H1 (cell line): Measurements from ENCODE around the gene CELF5. TPM values are rescaled to one million over a fixed set of nuclear protein-coding genes. Genes with fewer than 3 reads are reported as not detected.

Experiments
- CTCF ChIA-PET: fragments of 300-600 bp; sonication (Branson Sonifier 250); formaldehyde crosslinking; loops from one replicate; lab custom pipeline; 2021; ENCODE audit not compliant: partially characterized antibody; lab: Charles Lee
- POLR2A ChIA-PET: fragments of 300-600 bp; sonication (Branson Sonifier 250); formaldehyde crosslinking; loops from one replicate; lab custom pipeline; 2021; ENCODE audit warnings: inconsistent platforms; ENCODE audit not compliant: partially characterized antibody; lab: Charles Lee
- DNase-seq, 2 experiments: peaks; one replicate each; pipeline versions ENCODE4 v3.0.0 to v3.0.0-alpha.2; 2010 to 2022; ENCODE audit warnings: low spot score in 2 of 2, low read depth in 1 of 2, mixed read lengths in 1 of 2
- FAIRE-seq: peaks from 2 replicates; lab custom pipeline; 2011; peaks lifted over from hg19 to GRCh38; lab: Jason Lieb, UNC
- H2AFZ ChIP-seq: 2 replicates; pipeline ENCODE4 v1.8.1; 2012; ENCODE audit warnings: low read length, inconsistent platforms
- H2AK5ac ChIP-seq: 2 replicates; pipeline ENCODE4 v1.6.1; 2013; ENCODE audit warnings: low read depth, low read length
- H2BK120ac ChIP-seq: replicated peaks from 2 replicates; pipeline ENCODE3; 2013; ENCODE audit warnings: low read depth, low read length, inconsistent platforms
- H2BK12ac ChIP-seq: 2 replicates; pipeline ENCODE4 v1.6.1; 2013; ENCODE audit warnings: low read depth, low read length
- H2BK15ac ChIP-seq: 2 replicates; pipeline ENCODE4 v1.6.1; 2013; ENCODE audit warnings: low read length
- H2BK20ac ChIP-seq: 2 replicates; pipeline ENCODE4 v1.6.1; 2013; ENCODE audit warnings: low read length
- H2BK5ac ChIP-seq: 2 replicates; pipeline ENCODE4 v1.6.1; 2013; ENCODE audit warnings: low read depth, low read length
- H3K14ac ChIP-seq: 2 replicates; pipeline ENCODE4 v1.6.1; 2013; ENCODE audit warnings: inconsistent platforms; ENCODE audit not compliant: insufficient read length
- H3K18ac ChIP-seq: 2 replicates; pipeline ENCODE4 v1.6.1; 2013; ENCODE audit warnings: low read length; ENCODE audit errors: extremely low read depth
- H3K23ac ChIP-seq: 2 replicates; pipeline ENCODE4 v1.6.1; 2013; ENCODE audit warnings: inconsistent platforms; ENCODE audit not compliant: insufficient read length
- H3K23me2 ChIP-seq: 2 replicates; pipeline ENCODE4 v1.6.1; 2013; ENCODE audit warnings: low read depth, low read length
- H3K27ac ChIP-seq: 2 replicates; pipeline ENCODE4 v1.6.1; 2011; ENCODE audit warnings: low read depth, low read length, inconsistent platforms
- H3K27me3 ChIP-seq, 4 experiments: replicated peaks in 1 of 4; 1 replicate in 1 of 4; 2 replicates in 3 of 4; pipeline versions ENCODE4 v1.6.1 to v1.8.1; 2011 to 2013; ENCODE audit warnings: low read length in 3 of 4, mild to moderate bottlenecking in 3 of 4, inconsistent platforms in 2 of 4, mixed read lengths in 2 of 4, moderate library complexity in 1 of 4; ENCODE audit not compliant: control insufficient read depth in 3 of 4, insufficient read depth in 3 of 4; ENCODE audit errors: extremely low read depth in 1 of 4
- H3K36me3 ChIP-seq, 4 experiments: 2 replicates each; pipeline versions ENCODE4 v1.6.1 to v1.8.1; 2011 to 2013; ENCODE audit warnings: mild to moderate bottlenecking in 4 of 4, low read length in 3 of 4, moderate library complexity in 2 of 4, control low read depth in 1 of 4, inconsistent platforms in 1 of 4; ENCODE audit not compliant: insufficient read depth in 4 of 4, control insufficient read depth in 2 of 4
- H3K4ac ChIP-seq: replicated peaks from 2 replicates; pipeline ENCODE3; 2013; ENCODE audit warnings: low read length, low read depth, mixed read lengths, inconsistent platforms; ENCODE audit not compliant: insufficient read length
- H3K4me1 ChIP-seq, 4 experiments: replicated peaks in 1 of 4; 1 replicate in 1 of 4; 2 replicates in 3 of 4; pipeline versions ENCODE4 v1.6.1 to v1.8.1; 2011 to 2013; ENCODE audit warnings: low read length in 3 of 4, inconsistent platforms in 2 of 4, mixed read lengths in 1 of 4; ENCODE audit not compliant: insufficient read depth in 4 of 4, control insufficient read depth in 3 of 4
- H3K4me2 ChIP-seq, 2 experiments: 2 replicates each; pipeline versions ENCODE4 v1.6.1 to v1.8.1; 2011 to 2013; ENCODE audit warnings: low read depth in 2 of 2, low read length in 2 of 2, control low read depth in 1 of 2, inconsistent platforms in 1 of 2, mild to moderate bottlenecking in 1 of 2; ENCODE audit not compliant: insufficient read depth in 1 of 2
- H3K4me3 ChIP-seq, 4 experiments: fragments of 200-600, 300-600 bp in 1 of 4; sonication (generic), shearing (Covaris generic), sonication (Bioruptor Twin) in 1 of 4; 2 replicates each; pipeline versions ENCODE4 v1.5.1 to v1.8.1; 2011 to 2016; ENCODE audit warnings: low read length in 4 of 4, low read depth in 3 of 4, control low read depth in 2 of 4, inconsistent platforms in 2 of 4, mild to moderate bottlenecking in 2 of 4, mixed read lengths in 1 of 4, moderate library complexity in 1 of 4; ENCODE audit not compliant: insufficient read depth in 2 of 4; ENCODE audit errors: extremely low read depth in 1 of 4
- H3K56ac ChIP-seq: replicated peaks from 2 replicates; pipeline ENCODE3; 2013; ENCODE audit warnings: low read depth, mild to moderate bottlenecking, mixed read lengths, low read length, inconsistent platforms; ENCODE audit not compliant: insufficient read length
- H3K79me1 ChIP-seq: 2 replicates; pipeline ENCODE4 v1.6.1; 2013; ENCODE audit warnings: low read depth, low read length, control low read depth
- H3K79me2 ChIP-seq, 2 experiments: 2 replicates each; pipeline versions ENCODE4 v1.6.1 to v1.8.1; 2012 to 2013; ENCODE audit warnings: low read length in 2 of 2, mild to moderate bottlenecking in 2 of 2, inconsistent platforms in 1 of 2; ENCODE audit not compliant: insufficient read depth in 2 of 2, control insufficient read depth in 1 of 2
- H3K9ac ChIP-seq, 4 experiments: replicated peaks in 1 of 4; 1 replicate in 1 of 4; 2 replicates in 3 of 4; pipeline versions ENCODE4 v1.6.1 to v1.8.1; 2011 to 2013; ENCODE audit warnings: low read depth in 3 of 4, low read length in 3 of 4, control low read depth in 2 of 4, mild to moderate bottlenecking in 2 of 4, moderate library complexity in 2 of 4, inconsistent platforms in 1 of 4; ENCODE audit errors: extremely low read depth in 1 of 4
- H3K9me3 ChIP-seq, 2 experiments: 2 replicates each; pipeline versions ENCODE4 v1.6.1 to v1.8.1; 2012 to 2013; ENCODE audit warnings: mild to moderate bottlenecking in 2 of 2, moderate library complexity in 2 of 2, control low read depth in 1 of 2, inconsistent platforms in 1 of 2, low read depth in 1 of 2, low read length in 1 of 2, mixed read lengths in 1 of 2; ENCODE audit not compliant: insufficient read depth in 2 of 2
- H4K20me1 ChIP-seq, 2 experiments: replicated peaks in 1 of 2; 2 replicates each; pipeline versions ENCODE3 to v1.8.1; 2011 to 2013; ENCODE audit warnings: inconsistent platforms in 2 of 2, low read length in 2 of 2, mild to moderate bottlenecking in 1 of 2; ENCODE audit not compliant: insufficient read depth in 2 of 2, control insufficient read depth in 1 of 2
- H4K5ac ChIP-seq: 2 replicates; pipeline ENCODE4 v1.6.1; 2013; ENCODE audit warnings: low read length, low read depth, mixed read lengths, inconsistent platforms; ENCODE audit not compliant: insufficient read length
- H4K8ac ChIP-seq: 2 replicates; pipeline ENCODE4 v1.8.0; 2013; ENCODE audit warnings: mild to moderate bottlenecking, moderate library complexity, low read length, inconsistent platforms; ENCODE audit not compliant: insufficient read depth; ENCODE audit errors: extremely low read depth
- H4K91ac ChIP-seq: replicated peaks from 2 replicates; pipeline ENCODE3; 2013; ENCODE audit warnings: low read length, mixed read lengths, inconsistent platforms; ENCODE audit not compliant: insufficient read length
- ASH2L ChIP-seq: fragments of 200-600, 300-600 bp; sonication (generic); IDR thresholded peaks from one replicate; pipeline ENCODE4 v1.7.1; 2017; ENCODE audit warnings: low read length
- BACH1 ChIP-seq: IDR thresholded peaks from 2 replicates; pipeline ENCODE4 v1.6.1; 2012; ENCODE audit warnings: low read length, improper control_type of control experiment
- BCL11A ChIP-seq, 2 experiments: IDR thresholded peaks; one replicate each; pipeline ENCODE4 v1.6.1; 2011; ENCODE audit warnings: low read depth in 2 of 2, low read length in 2 of 2, mild to moderate bottlenecking in 2 of 2
- EGR1 ChIP-seq: IDR thresholded peaks from 2 replicates; pipeline ENCODE4 v1.6.1; 2011; ENCODE audit warnings: low read depth, low read length, borderline replicate concordance
- JUN ChIP-seq: IDR thresholded peaks from 2 replicates; pipeline ENCODE4 v1.6.1; 2011; ENCODE audit warnings: low read depth, mild to moderate bottlenecking, improper control_type of control experiment, low read length
- MAFK ChIP-seq: IDR thresholded peaks from 2 replicates; pipeline ENCODE4 v1.6.1; 2012; ENCODE audit warnings: low read depth, mild to moderate bottlenecking, improper control_type of control experiment, low read length
- RBBP5 ChIP-seq: IDR thresholded peaks from 2 replicates; pipeline ENCODE4 v1.7.1; 2012; ENCODE audit warnings: low read depth, mild to moderate bottlenecking, inconsistent platforms, low read length, moderate library complexity, borderline replicate concordance
- TAF7 ChIP-seq: optimal IDR thresholded peaks from 2 replicates; pipeline ENCODE3; 2011; ENCODE audit warnings: low read depth, mild to moderate bottlenecking, inconsistent platforms, low read length, moderate library complexity, borderline replicate concordance
- WGBS, 2 experiments: shearing (Covaris generic) in 1 of 2; methylation state at CpG; one replicate each; pipeline versions ENCODE4 v1.1.6 to v1.1.7; 2013 to 2015; ENCODE audit warnings: low lambda C conversion rate in 2 of 2, mixed read lengths in 2 of 2, inconsistent platforms in 1 of 2, low coverage in 1 of 2, missing lambda C conversion rate in 1 of 2; ENCODE audit not compliant: insufficient replicate concordance in 2 of 2, insufficient coverage in 1 of 2, insufficient read length in 1 of 2; ENCODE audit errors: extremely low coverage in 1 of 2, missing lambda C conversion rate in 1 of 2; 5-methylcytosine and 5-hydroxymethylcytosine counted together
- polyA plus RNA-seq, 7 experiments: library from polyadenylated mRNA; depleted of rRNA in 3 of 7; stranded (reverse) in 5 of 7; unstranded in 2 of 7; fragments of >200 nt in 5 of 7; fragments of 200-250 nt in 2 of 7; gene quantifications; 1 replicate in 5 of 7; 2 replicates in 1 of 7; 4 replicates in 1 of 7; pipeline versions ENCODE4 v1.2.1 to v1.2.3, GENCODE V29; 2011 to 2013; ENCODE audit warnings: missing spikeins in 2 of 7, mixed read lengths in 2 of 7
- total RNA-seq: library from RNA; stranded (reverse); fragmentation: NEBNext Ultra II Directional; extraction: Animal tissue kit (Norgen Biotek cat#: 25700); gene quantifications from 2 replicates; pipeline ENCODE4 v1.2.1, GENCODE V29; 2021
- TF ChIP-seq, protein P1 (sequence below): IDR thresholded peaks from 2 replicates; pipeline ENCODE4 v1.6.1; 2011; ENCODE audit warnings: low read length, improper control_type of control experiment

Gene CELF5
- total and polyA plus RNA-seq, 2 of the 8 experiments (the other 6 are each of a cell fraction or from before 2014, with no cell fraction given) = 9.8 to 15.0 TPM

DNA sequence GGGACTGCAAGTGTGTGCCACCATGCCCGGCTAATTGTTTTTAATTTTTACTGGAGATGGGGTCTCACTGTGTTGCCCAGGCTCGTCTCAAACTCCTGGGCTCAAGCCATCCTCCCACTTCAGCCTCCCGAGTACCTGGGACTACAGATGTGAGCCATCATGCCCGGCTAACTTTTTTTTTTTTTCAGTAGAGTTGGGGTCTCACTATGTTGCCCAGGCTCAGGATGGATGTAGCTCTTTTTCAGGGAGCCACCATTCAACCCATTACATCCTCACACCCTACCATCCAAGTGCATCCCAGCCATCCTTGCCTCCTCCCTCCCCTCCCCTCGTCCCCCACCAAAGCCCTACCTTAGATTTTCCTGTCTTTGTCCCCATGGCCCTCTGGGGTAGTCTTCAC, 14.9 kb downstream of the CELF5 start:
- Histone ChIP-seq H3K79me1 (peaks cover 4% of the 10 kb centered on the region; the same call in 1 of the 2 replicates), H3K23ac (no peak overlapping the region), H2AK5ac (no peak overlapping the region), H3K27me3 (peaks cover 0 to 2% (median 0%) of the 10 kb centered on the region in 4 experiments; a peak in 1 of 7 replicates), H2AFZ (no peak overlapping the region), H4K5ac (no peak overlapping the region), H3K4me1 (no peaks in the 10 kb centered on the region), H3K9ac (no peak overlapping the region), H4K91ac (no peak overlapping the region), H3K23me2 (peaks cover 10% of the 10 kb centered on the region), H2BK12ac (no peak overlapping the region), H3K79me2 (no peaks in the 10 kb centered on the region), H3K56ac (no peak overlapping the region), H3K4me3 (no peak overlapping the region), H4K20me1 (peaks cover 3 to 17% of the 10 kb centered on the region in 2 experiments), H3K9me3 (no peaks in the 10 kb centered on the region), H3K27ac (no peak overlapping the region), H3K4me2 (no peak overlapping the region), H3K18ac (no peak overlapping the region), H3K4ac (no peak overlapping the region), H2BK15ac (no peak overlapping the region), H2BK5ac (no peak overlapping the region), H4K8ac (no peak overlapping the region), H2BK120ac (no peak overlapping the region), H3K36me3 (no peaks in the 10 kb centered on the region; a peak in 1 of 8 replicates), H2BK20ac (no peak overlapping the region), H3K14ac (no peak overlapping the region)
- ChIA-PET POLR2A (interaction anchor here (1.5 kb wide), 1 partner anchor 10 kb away, joined by 3 read pairs; no protein-coding TSS in a partner anchor), CTCF (no interaction called here)
- no peak for DNase-seq
- 88% methylated on average over 4 of the region's 5 CpGs; no CpG with 5 or more reads in 1 of the 2 experiments for WGBS, 2 experiments
- FAIRE-seq = no peak
- TF ChIP-seq MAFK = no peak
- TF ChIP-seq BACH1 = no peak
- no peak for TF ChIP-seq BCL11A (IDR thresholded peaks at IDR 0.05; ENCODE audit: low read depth in 2 of 2, low read length in 2 of 2)
- no peak for TF ChIP-seq ASH2L
- TF ChIP-seq JUN = no peak
- no peak for TF ChIP-seq RBBP5
- TF ChIP-seq, protein P1, sequence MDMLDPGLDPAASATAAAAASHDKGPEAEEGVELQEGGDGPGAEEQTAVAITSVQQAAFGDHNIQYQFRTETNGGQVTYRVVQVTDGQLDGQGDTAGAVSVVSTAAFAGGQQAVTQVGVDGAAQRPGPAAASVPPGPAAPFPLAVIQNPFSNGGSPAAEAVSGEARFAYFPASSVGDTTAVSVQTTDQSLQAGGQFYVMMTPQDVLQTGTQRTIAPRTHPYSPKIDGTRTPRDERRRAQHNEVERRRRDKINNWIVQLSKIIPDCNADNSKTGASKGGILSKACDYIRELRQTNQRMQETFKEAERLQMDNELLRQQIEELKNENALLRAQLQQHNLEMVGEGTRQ = no peak
- TF ChIP-seq TAF7 = no peak
- TF ChIP-seq EGR1 = no peak
